ENCODE measurements around the gene PPM1L. TPM values are rescaled to one million over a fixed set of nuclear protein-coding genes. Genes with fewer than 3 reads are reported as not detected.
A peak's percentile ranks its signal among the peaks of the same experiment; 100 is the strongest.

PPM1L gene
- polyA plus RNA-seq, 3 donors: 5.5 to 9.9 (median 7.8) TPM

GRCh38 chr3:160804762-160805161, 48.7 kb downstream of the PPM1L start:
- WGBS (ENCODE audit: insufficient coverage): no CpG with 5 or more reads among the region's 1 CpG

GRCh38 chr3:160806094-160806493, 50.1 kb downstream of the PPM1L start:
- peak overlapping the region in 1 of 7 donors; percentile 85 for H3K27ac Mint-ChIP-seq
- H3K27me3 Mint-ChIP-seq (ENCODE audit: low read depth in 3 of 3): peaks cover 1 to 2% (median 1%) of the 10 kb centered on the region in 3 donors
- no peak for TF ChIP-seq CTCF (IDR thresholded peaks at IDR 0.05)
- H3K9ac ChIP-seq (ENCODE audit: insufficient read depth, low read length, poor library complexity, severe bottlenecking): no peak overlapping the region
- peaks cover 30 to 31% of the 10 kb centered on the region in 2 donors for H3K4me1 ChIP-seq (ENCODE audit: control insufficient read depth in 1 of 2, insufficient read depth in 2 of 2, low read length in 2 of 2)
- H3K4me2 ChIP-seq (replicated peaks; ENCODE audit: extremely low read depth, low read length, poor library complexity, severe bottlenecking): no peak overlapping the region
- no peaks in the 10 kb centered on the region for H3K36me3 ChIP-seq (replicated peaks in 1 of 2; ENCODE audit: control insufficient read depth in 1 of 2, insufficient read depth in 2 of 2, low read length in 2 of 2)
- no peaks in the 10 kb centered on the region for H3K27me3 ChIP-seq (ENCODE audit: control insufficient read depth in 2 of 2, insufficient read depth in 2 of 2, low read length in 2 of 2)
- no peak overlapping the region for H2AFZ ChIP-seq (ENCODE audit: insufficient read depth, low read depth, low read length, poor library complexity, severe bottlenecking)
- H3K4me1 Mint-ChIP-seq: peaks cover 38% of the 10 kb centered on the region
- H3K27ac ChIP-seq (ENCODE audit: low read depth in 1 of 2, low read length in 2 of 2): no peak overlapping the region
- H3K79me2 ChIP-seq (ENCODE audit: insufficient read depth, low read length): no peaks in the 10 kb centered on the region
- DNase-seq: peak in 2 of 3 donors; percentile 15 to 18
- intact Hi-C loops (cut with micrococcal nuclease): no loop called here
- H3K36me3 Mint-ChIP-seq: no peaks in the 10 kb centered on the region
- H4K20me1 ChIP-seq (ENCODE audit: insufficient read depth, low read length): peaks cover 4% of the 10 kb centered on the region
- H3K4me3 ChIP-seq (replicated peaks in 1 of 3; ENCODE audit: low read depth in 2 of 3, low read length in 3 of 3): no peak overlapping the region
- H3K9me3 Mint-ChIP-seq: no peaks in the 10 kb centered on the region
- H3K9me3 ChIP-seq (replicated peaks in 1 of 2; ENCODE audit: control insufficient read depth in 1 of 2, insufficient read depth in 1 of 2, low read length in 2 of 2): no peaks in the 10 kb centered on the region
- no peak overlapping the region for H3K4me3 Mint-ChIP-seq

More at GRCh38 chr3:160804762-160805161, 48.7 kb downstream of the PPM1L start:
- Histone ChIP-seq H3K27me3 (ENCODE audit: control insufficient read depth in 2 of 2, insufficient read depth in 2 of 2, low read length in 2 of 2) (no peaks in the 10 kb centered on the region), H3K36me3 (replicated peaks in 1 of 2; ENCODE audit: control insufficient read depth in 1 of 2, insufficient read depth in 2 of 2, low read length in 2 of 2) (no peaks in the 10 kb centered on the region), H3K4me1 (ENCODE audit: control insufficient read depth in 1 of 2, insufficient read depth in 2 of 2, low read length in 2 of 2) (peaks cover 37 to 44% of the 10 kb centered on the region in 2 donors), H4K20me1 (ENCODE audit: insufficient read depth, low read length) (peaks cover 4% of the 10 kb centered on the region), H3K79me2 (ENCODE audit: insufficient read depth, low read length) (peaks cover under 1% of the 10 kb centered on the region), H3K9me3 (replicated peaks in 1 of 2; ENCODE audit: control insufficient read depth in 1 of 2, insufficient read depth in 1 of 2, low read length in 2 of 2) (no peaks in the 10 kb centered on the region), H2AFZ (ENCODE audit: insufficient read depth, low read depth, low read length, poor library complexity, severe bottlenecking) (no peak overlapping the region), H3K27ac (ENCODE audit: low read depth in 1 of 2, low read length in 2 of 2) (no peak overlapping the region), H3K4me3 (replicated peaks in 1 of 3; ENCODE audit: low read depth in 2 of 3, low read length in 3 of 3) (no peak overlapping the region), H3K9ac (ENCODE audit: insufficient read depth, low read length, poor library complexity, severe bottlenecking) (no peak overlapping the region), H3K4me2 (replicated peaks; ENCODE audit: extremely low read depth, low read length, poor library complexity, severe bottlenecking) (no peak overlapping the region)
- DNase-seq: no peak
- intact Hi-C loops (cut with micrococcal nuclease): loop anchor here in 1 of 2 donors (5.0 kb wide), 1 partner anchor 47 kb away; the partner anchor contains the start of gene PPM1L
- no peaks in the 10 kb centered on the region for H3K36me3 Mint-ChIP-seq
- H3K4me3 Mint-ChIP-seq: no peak overlapping the region
- peaks cover 43% of the 10 kb centered on the region for H3K4me1 Mint-ChIP-seq
- TF ChIP-seq CTCF (IDR thresholded peaks at IDR 0.05): no peak
- H3K9me3 Mint-ChIP-seq: no peaks in the 10 kb centered on the region
- peaks cover 1 to 2% (median 1%) of the 10 kb centered on the region in 3 donors for H3K27me3 Mint-ChIP-seq (ENCODE audit: low read depth in 3 of 3)
- H3K27ac Mint-ChIP-seq: peak overlapping the region in 2 of 7 donors; percentile 33 to 46
